ENCODE data around the gene CCDC50.

Gene CCDC50

GRCh38 chr3:191328962-191329653 is at the start of gene CCDC50:
CCDC50 (plus strand) TSS chr3:191329394; CDS start chr3:191329675, 281 bp downstream.
- no peak for DNase-seq (ENCODE audit: low read depth, low spot score)
- peak within 1 kb of the TSS; percentile 85 for H3K27ac ChIP-seq

- no peak overlapping the region for H3K27ac ChIP-seq
- DNase-seq (ENCODE audit: low read depth, low spot score) = no peak
Observed at GRCh38 chr3:191280111-191280510, 49.1 kb upstream of the CCDC50 start.

GRCh38 chr3:191280882-191281281 is 48.3 kb upstream of the CCDC50 start:
- no peak overlapping the region for H3K27ac ChIP-seq
- no peak for DNase-seq (ENCODE audit: low read depth, low spot score)

- no peak overlapping the region for H3K27ac ChIP-seq
- DNase-seq (ENCODE audit: low read depth, low spot score) = no peak
Observed at GRCh38 chr3:191282251-191283185, 46.7 kb upstream of the CCDC50 start.

GRCh38 chr3:191283400-191283799 is 45.8 kb upstream of the CCDC50 start:
- DNase-seq (ENCODE audit: low read depth, low spot score) = no peak
- no peak overlapping the region for H3K27ac ChIP-seq

GRCh38 chr3:191290311-191291025 is 38.7 kb upstream of the CCDC50 start:
- DNase-seq (ENCODE audit: low read depth, low spot score) = no peak
- H3K27ac ChIP-seq = no peak overlapping the region

- DNase-seq (ENCODE audit: low read depth, low spot score) = no peak
- H3K27ac ChIP-seq = no peak overlapping the region
Observed at GRCh38 chr3:191292243-191293015, 36.8 kb upstream of the CCDC50 start.

- DNase-seq (ENCODE audit: low read depth, low spot score) = no peak
- H3K27ac ChIP-seq = no peak overlapping the region
Observed at GRCh38 chr3:191294291-191294690, 34.9 kb upstream of the CCDC50 start.

- DNase-seq (ENCODE audit: low read depth, low spot score) = no peak
- H3K27ac ChIP-seq = no peak overlapping the region
Observed at GRCh38 chr3:191296041-191296541, 33.1 kb upstream of the CCDC50 start.

- no peak overlapping the region for H3K27ac ChIP-seq
- DNase-seq (ENCODE audit: low read depth, low spot score) = no peak
Observed at GRCh38 chr3:191298846-191299245, 30.3 kb upstream of the CCDC50 start.

GRCh38 chr3:191300422-191300821 is 28.8 kb upstream of the CCDC50 start:
- no peak for DNase-seq (ENCODE audit: low read depth, low spot score)
- H3K27ac ChIP-seq = no peak overlapping the region

GRCh38 chr3:191301017-191301416 is 28.2 kb upstream of the CCDC50 start:
- H3K27ac ChIP-seq = no peak overlapping the region
- no peak for DNase-seq (ENCODE audit: low read depth, low spot score)

- DNase-seq (ENCODE audit: low read depth, low spot score) = no peak
- no peak overlapping the region for H3K27ac ChIP-seq
Observed at GRCh38 chr3:191301782-191302411, 27.3 kb upstream of the CCDC50 start.

GRCh38 chr3:191302451-191302850 is 26.7 kb upstream of the CCDC50 start:
- DNase-seq (ENCODE audit: low read depth, low spot score) = no peak
- H3K27ac ChIP-seq = no peak overlapping the region

- H3K27ac ChIP-seq = no peak overlapping the region
Observed at GRCh38 chr3:191303596-191303995, 25.6 kb upstream of the CCDC50 start.

GRCh38 chr3:191306428-191306827 is 22.8 kb upstream of the CCDC50 start:
- DNase-seq (ENCODE audit: low read depth, low spot score) = no peak

More at GRCh38 chr3:191303596-191303995, 25.6 kb upstream of the CCDC50 start:
- no peak for DNase-seq (ENCODE audit: low read depth, low spot score)

GRCh38 chr3:191307341-191307740 is 21.9 kb upstream of the CCDC50 start:
- no peak for DNase-seq (ENCODE audit: low read depth, low spot score)
- no peak overlapping the region for H3K27ac ChIP-seq

More at GRCh38 chr3:191306428-191306827, 22.8 kb upstream of the CCDC50 start:
- no peak overlapping the region for H3K27ac ChIP-seq

GRCh38 chr3:191313296-191313695 is 15.9 kb upstream of the CCDC50 start:
- no peak for DNase-seq (ENCODE audit: low read depth, low spot score)
- no peak overlapping the region for H3K27ac ChIP-seq

GRCh38 chr3:191314109-191314728 is 15.0 kb upstream of the CCDC50 start:
- H3K27ac ChIP-seq = no peak overlapping the region
- DNase-seq (ENCODE audit: low read depth, low spot score) = no peak
